GM19239 (cell line): ENCODE data around the gene SLC45A2.
"Not testable (repeated sequence)": the region's sequence is repeated elsewhere in the genome, so short reads cannot be mapped to it uniquely, and the experiment has no call there.

Source experiments
- DNase-seq: peaks from one replicate; pipeline ENCODE4 v3.0.0; 2011; ENCODE audit warnings: low spot score; ENCODE audit not compliant: insufficient read length
- FAIRE-seq: peaks from 2 replicates; lab custom pipeline; 2011; peaks lifted over from hg19 to GRCh38; lab: Jason Lieb, UNC

The SLC45A2 gene

GRCh38 chr5:33984671-33985124, at the start of gene SLC45A2:
Gene SLC45A2 (minus strand): TSS chr5:33984693. CDS start chr5:33984583, 110 bp downstream.
- no peak for DNase-seq
- FAIRE-seq, result no peak

- no peak for FAIRE-seq
- no peak for DNase-seq
Measured at GRCh38 chr5:34031966-34032365, 47.5 kb upstream of the SLC45A2 start.

GRCh38 chr5:34031117-34031516, 46.6 kb upstream of the SLC45A2 start:
- DNase-seq (no peak), FAIRE-seq (no peak)

GRCh38 chr5:34030585-34030984, 46.1 kb upstream of the SLC45A2 start:
- FAIRE-seq, DNase-seq: not testable (repeated sequence)

GRCh38 chr5:34030048-34030447, 45.6 kb upstream of the SLC45A2 start:
- no peak for FAIRE-seq
- no peak for DNase-seq

GRCh38 chr5:34028349-34028748, 43.9 kb upstream of the SLC45A2 start:
- FAIRE-seq (no peak), DNase-seq (no peak)

GRCh38 chr5:34026089-34026761, 41.7 kb upstream of the SLC45A2 start:
- DNase-seq, result no peak
- no peak for FAIRE-seq

GRCh38 chr5:34022121-34022705, 37.7 kb upstream of the SLC45A2 start:
- peak; percentile 9 for DNase-seq
- peak; percentile 74 for FAIRE-seq

GRCh38 chr5:34021334-34021733, 36.8 kb upstream of the SLC45A2 start:
- FAIRE-seq (no peak), DNase-seq (no peak)

- DNase-seq (no peak), FAIRE-seq (no peak)
Measured at GRCh38 chr5:34020726-34021125, 36.2 kb upstream of the SLC45A2 start.

GRCh38 chr5:34017254-34017653, 32.8 kb upstream of the SLC45A2 start:
- DNase-seq (no peak), FAIRE-seq (no peak)

- no peak for FAIRE-seq
Measured at GRCh38 chr5:34016750-34017149, 32.3 kb upstream of the SLC45A2 start.

GRCh38 chr5:34016222-34016621, 31.7 kb upstream of the SLC45A2 start:
- FAIRE-seq (no peak), DNase-seq (no peak)

More at GRCh38 chr5:34016750-34017149, 32.3 kb upstream of the SLC45A2 start:
- DNase-seq, result no peak

GRCh38 chr5:34015120-34015822, 30.8 kb upstream of the SLC45A2 start:
- no peak for FAIRE-seq
- no peak for DNase-seq

GRCh38 chr5:34014626-34015025, 30.1 kb upstream of the SLC45A2 start:
- FAIRE-seq (no peak), DNase-seq (no peak)

GRCh38 chr5:34013547-34013946, 29.1 kb upstream of the SLC45A2 start:
- no peak for DNase-seq
- FAIRE-seq, result no peak

GRCh38 chr5:34012791-34013190, 28.3 kb upstream of the SLC45A2 start:
- DNase-seq, result no peak
- no peak for FAIRE-seq

GRCh38 chr5:34011536-34011935, 27.0 kb upstream of the SLC45A2 start:
- FAIRE-seq, result no peak
- no peak for DNase-seq

GRCh38 chr5:34010146-34010545, 25.7 kb upstream of the SLC45A2 start:
- FAIRE-seq, DNase-seq: not testable (repeated sequence)

GRCh38 chr5:34009610-34010009, 25.1 kb upstream of the SLC45A2 start:
- no peak for DNase-seq
- no peak for FAIRE-seq

GRCh38 chr5:34008802-34009201, 24.3 kb upstream of the SLC45A2 start:
- no peak for FAIRE-seq

More at GRCh38 chr5:34008802-34009201, 24.3 kb upstream of the SLC45A2 start:
- DNase-seq, result no peak
